H1 (cell line): ENCODE measurements around the gene RIMBP2. TPM values are rescaled to one million over a fixed set of nuclear protein-coding genes. Genes with fewer than 3 reads are reported as not detected.

ENCODE experiments used
- CTCF ChIA-PET: fragments of 300-600 bp; sonication (Branson Sonifier 250); formaldehyde crosslinking; loops from one replicate; lab custom pipeline; 2021; ENCODE audit not compliant: partially characterized antibody; lab: Charles Lee
- POLR2A ChIA-PET: fragments of 300-600 bp; sonication (Branson Sonifier 250); formaldehyde crosslinking; loops from one replicate; lab custom pipeline; 2021; ENCODE audit warnings: inconsistent platforms; ENCODE audit not compliant: partially characterized antibody; lab: Charles Lee
- DNase-seq, 2 experiments: peaks; one replicate each; pipeline versions ENCODE4 v3.0.0 to v3.0.0-alpha.2; 2010 to 2022; ENCODE audit warnings: low spot score in 2 of 2, low read depth in 1 of 2, mixed read lengths in 1 of 2
- FAIRE-seq: peaks from 2 replicates; lab custom pipeline; 2011; peaks lifted over from hg19 to GRCh38; lab: Jason Lieb, UNC
- H2AFZ ChIP-seq: 2 replicates; pipeline ENCODE4 v1.8.1; 2012; ENCODE audit warnings: low read length, inconsistent platforms
- H2AK5ac ChIP-seq: 2 replicates; pipeline ENCODE4 v1.6.1; 2013; ENCODE audit warnings: low read depth, low read length
- H2BK120ac ChIP-seq: replicated peaks from 2 replicates; pipeline ENCODE3; 2013; ENCODE audit warnings: low read depth, low read length, inconsistent platforms
- H2BK12ac ChIP-seq: 2 replicates; pipeline ENCODE4 v1.6.1; 2013; ENCODE audit warnings: low read depth, low read length
- H2BK15ac ChIP-seq: 2 replicates; pipeline ENCODE4 v1.6.1; 2013; ENCODE audit warnings: low read length
- H2BK20ac ChIP-seq: 2 replicates; pipeline ENCODE4 v1.6.1; 2013; ENCODE audit warnings: low read length
- H2BK5ac ChIP-seq: 2 replicates; pipeline ENCODE4 v1.6.1; 2013; ENCODE audit warnings: low read depth, low read length
- H3K14ac ChIP-seq: 2 replicates; pipeline ENCODE4 v1.6.1; 2013; ENCODE audit warnings: inconsistent platforms; ENCODE audit not compliant: insufficient read length
- H3K18ac ChIP-seq: 2 replicates; pipeline ENCODE4 v1.6.1; 2013; ENCODE audit warnings: low read length; ENCODE audit errors: extremely low read depth
- H3K23ac ChIP-seq: 2 replicates; pipeline ENCODE4 v1.6.1; 2013; ENCODE audit warnings: inconsistent platforms; ENCODE audit not compliant: insufficient read length
- H3K23me2 ChIP-seq: 2 replicates; pipeline ENCODE4 v1.6.1; 2013; ENCODE audit warnings: low read depth, low read length
- H3K27ac ChIP-seq: 2 replicates; pipeline ENCODE4 v1.6.1; 2011; ENCODE audit warnings: low read depth, low read length, inconsistent platforms
- H3K27me3 ChIP-seq, 4 experiments: replicated peaks in 1 of 4; 1 replicate in 1 of 4; 2 replicates in 3 of 4; pipeline versions ENCODE4 v1.6.1 to v1.8.1; 2011 to 2013; ENCODE audit warnings: low read length in 3 of 4, mild to moderate bottlenecking in 3 of 4, inconsistent platforms in 2 of 4, mixed read lengths in 2 of 4, moderate library complexity in 1 of 4; ENCODE audit not compliant: control insufficient read depth in 3 of 4, insufficient read depth in 3 of 4; ENCODE audit errors: extremely low read depth in 1 of 4
- H3K36me3 ChIP-seq, 4 experiments: 2 replicates each; pipeline versions ENCODE4 v1.6.1 to v1.8.1; 2011 to 2013; ENCODE audit warnings: mild to moderate bottlenecking in 4 of 4, low read length in 3 of 4, moderate library complexity in 2 of 4, control low read depth in 1 of 4, inconsistent platforms in 1 of 4; ENCODE audit not compliant: insufficient read depth in 4 of 4, control insufficient read depth in 2 of 4
- H3K4ac ChIP-seq: replicated peaks from 2 replicates; pipeline ENCODE3; 2013; ENCODE audit warnings: low read length, low read depth, mixed read lengths, inconsistent platforms; ENCODE audit not compliant: insufficient read length
- H3K4me1 ChIP-seq, 4 experiments: replicated peaks in 1 of 4; 1 replicate in 1 of 4; 2 replicates in 3 of 4; pipeline versions ENCODE4 v1.6.1 to v1.8.1; 2011 to 2013; ENCODE audit warnings: low read length in 3 of 4, inconsistent platforms in 2 of 4, mixed read lengths in 1 of 4; ENCODE audit not compliant: insufficient read depth in 4 of 4, control insufficient read depth in 3 of 4
- H3K4me2 ChIP-seq, 2 experiments: 2 replicates each; pipeline versions ENCODE4 v1.6.1 to v1.8.1; 2011 to 2013; ENCODE audit warnings: low read depth in 2 of 2, low read length in 2 of 2, control low read depth in 1 of 2, inconsistent platforms in 1 of 2, mild to moderate bottlenecking in 1 of 2; ENCODE audit not compliant: insufficient read depth in 1 of 2
- H3K4me3 ChIP-seq, 4 experiments: fragments of 200-600, 300-600 bp in 1 of 4; sonication (generic), shearing (Covaris generic), sonication (Bioruptor Twin) in 1 of 4; 2 replicates each; pipeline versions ENCODE4 v1.5.1 to v1.8.1; 2011 to 2016; ENCODE audit warnings: low read length in 4 of 4, low read depth in 3 of 4, control low read depth in 2 of 4, inconsistent platforms in 2 of 4, mild to moderate bottlenecking in 2 of 4, mixed read lengths in 1 of 4, moderate library complexity in 1 of 4; ENCODE audit not compliant: insufficient read depth in 2 of 4; ENCODE audit errors: extremely low read depth in 1 of 4
- H3K56ac ChIP-seq: replicated peaks from 2 replicates; pipeline ENCODE3; 2013; ENCODE audit warnings: low read depth, mild to moderate bottlenecking, mixed read lengths, low read length, inconsistent platforms; ENCODE audit not compliant: insufficient read length
- H3K79me1 ChIP-seq: 2 replicates; pipeline ENCODE4 v1.6.1; 2013; ENCODE audit warnings: low read depth, low read length, control low read depth
- H3K79me2 ChIP-seq, 2 experiments: 2 replicates each; pipeline versions ENCODE4 v1.6.1 to v1.8.1; 2012 to 2013; ENCODE audit warnings: low read length in 2 of 2, mild to moderate bottlenecking in 2 of 2, inconsistent platforms in 1 of 2; ENCODE audit not compliant: insufficient read depth in 2 of 2, control insufficient read depth in 1 of 2
- H3K9ac ChIP-seq, 4 experiments: replicated peaks in 1 of 4; 1 replicate in 1 of 4; 2 replicates in 3 of 4; pipeline versions ENCODE4 v1.6.1 to v1.8.1; 2011 to 2013; ENCODE audit warnings: low read depth in 3 of 4, low read length in 3 of 4, control low read depth in 2 of 4, mild to moderate bottlenecking in 2 of 4, moderate library complexity in 2 of 4, inconsistent platforms in 1 of 4; ENCODE audit errors: extremely low read depth in 1 of 4
- H3K9me3 ChIP-seq, 2 experiments: 2 replicates each; pipeline versions ENCODE4 v1.6.1 to v1.8.1; 2012 to 2013; ENCODE audit warnings: mild to moderate bottlenecking in 2 of 2, moderate library complexity in 2 of 2, control low read depth in 1 of 2, inconsistent platforms in 1 of 2, low read depth in 1 of 2, low read length in 1 of 2, mixed read lengths in 1 of 2; ENCODE audit not compliant: insufficient read depth in 2 of 2
- H4K20me1 ChIP-seq, 2 experiments: replicated peaks in 1 of 2; 2 replicates each; pipeline versions ENCODE3 to v1.8.1; 2011 to 2013; ENCODE audit warnings: inconsistent platforms in 2 of 2, low read length in 2 of 2, mild to moderate bottlenecking in 1 of 2; ENCODE audit not compliant: insufficient read depth in 2 of 2, control insufficient read depth in 1 of 2
- H4K5ac ChIP-seq: 2 replicates; pipeline ENCODE4 v1.6.1; 2013; ENCODE audit warnings: low read length, low read depth, mixed read lengths, inconsistent platforms; ENCODE audit not compliant: insufficient read length
- H4K8ac ChIP-seq: 2 replicates; pipeline ENCODE4 v1.8.0; 2013; ENCODE audit warnings: mild to moderate bottlenecking, moderate library complexity, low read length, inconsistent platforms; ENCODE audit not compliant: insufficient read depth; ENCODE audit errors: extremely low read depth
- H4K91ac ChIP-seq: replicated peaks from 2 replicates; pipeline ENCODE3; 2013; ENCODE audit warnings: low read length, mixed read lengths, inconsistent platforms; ENCODE audit not compliant: insufficient read length
- CEBPB ChIP-seq: IDR thresholded peaks from 2 replicates; pipeline ENCODE4 v1.6.1; 2012; ENCODE audit warnings: low read depth, low read length
- CTBP2 ChIP-seq: IDR thresholded peaks from 2 replicates; pipeline ENCODE4 v1.7.0; 2011; ENCODE audit warnings: borderline replicate concordance, mild to moderate bottlenecking, moderate library complexity, mixed read lengths, low read length; ENCODE audit not compliant: insufficient read depth, insufficient read length
- GABPA ChIP-seq: IDR thresholded peaks from 2 replicates; pipeline ENCODE4 v1.6.1; 2011; ENCODE audit warnings: mild to moderate bottlenecking, low read length, moderate library complexity, borderline replicate concordance; ENCODE audit not compliant: insufficient read depth
- GTF2F1 ChIP-seq: IDR thresholded peaks from 2 replicates; pipeline ENCODE4 v1.6.1; 2012; ENCODE audit warnings: low read depth, low read length, improper control_type of control experiment, borderline replicate concordance
- MAFK ChIP-seq: IDR thresholded peaks from 2 replicates; pipeline ENCODE4 v1.6.1; 2012; ENCODE audit warnings: low read depth, mild to moderate bottlenecking, improper control_type of control experiment, low read length
- MAX ChIP-seq: IDR thresholded peaks from 2 replicates; pipeline ENCODE4 v1.6.1; 2012; ENCODE audit warnings: inconsistent platforms
- POLR2A ChIP-seq, 2 experiments: IDR thresholded peaks; 1 replicate in 1 of 2; 2 replicates in 1 of 2; pipeline ENCODE4 v1.6.1; 2011; ENCODE audit warnings: low read depth in 2 of 2, low read length in 2 of 2, mild to moderate bottlenecking in 2 of 2; ENCODE audit errors: control extremely low read depth in 1 of 2
- RXRA ChIP-seq: IDR thresholded peaks from 2 replicates; pipeline ENCODE4 v1.6.1; 2011; ENCODE audit warnings: low read depth, mild to moderate bottlenecking, low read length, moderate library complexity; ENCODE audit not compliant: insufficient read depth
- SIN3A ChIP-seq, 2 experiments: IDR thresholded peaks in 1 of 2; conservative IDR thresholded peaks in 1 of 2; 2 replicates each; pipeline ENCODE4 v1.6.1; 2011 to 2012; ENCODE audit warnings: low read length in 2 of 2, improper control_type of control experiment in 1 of 2, low read depth in 1 of 2, mild to moderate bottlenecking in 1 of 2
- USF2 ChIP-seq: IDR thresholded peaks from 2 replicates; pipeline ENCODE4 v1.6.1; 2011; ENCODE audit warnings: low read length, improper control_type of control experiment
- WGBS, 2 experiments: shearing (Covaris generic) in 1 of 2; methylation state at CpG; one replicate each; pipeline versions ENCODE4 v1.1.6 to v1.1.7; 2013 to 2015; ENCODE audit warnings: low lambda C conversion rate in 2 of 2, mixed read lengths in 2 of 2, inconsistent platforms in 1 of 2, low coverage in 1 of 2, missing lambda C conversion rate in 1 of 2; ENCODE audit not compliant: insufficient replicate concordance in 2 of 2, insufficient coverage in 1 of 2, insufficient read length in 1 of 2; ENCODE audit errors: extremely low coverage in 1 of 2, missing lambda C conversion rate in 1 of 2; 5-methylcytosine and 5-hydroxymethylcytosine counted together
- polyA plus RNA-seq, 7 experiments: library from polyadenylated mRNA; depleted of rRNA in 3 of 7; stranded (reverse) in 5 of 7; unstranded in 2 of 7; fragments of >200 nt in 5 of 7; fragments of 200-250 nt in 2 of 7; gene quantifications; 1 replicate in 5 of 7; 2 replicates in 1 of 7; 4 replicates in 1 of 7; pipeline versions ENCODE4 v1.2.1 to v1.2.3, GENCODE V29; 2011 to 2013; ENCODE audit warnings: missing spikeins in 2 of 7, mixed read lengths in 2 of 7
- total RNA-seq: library from RNA; stranded (reverse); fragmentation: NEBNext Ultra II Directional; extraction: Animal tissue kit (Norgen Biotek cat#: 25700); gene quantifications from 2 replicates; pipeline ENCODE4 v1.2.1, GENCODE V29; 2021

RIMBP2 gene
- total and polyA plus RNA-seq, 2 of the 8 experiments (the other 6 are each of a cell fraction or from before 2014, with no cell fraction given), result 0.18 to 0.65 TPM

- Histone ChIP-seq H3K9me3 (no peaks in the 10 kb centered on the region), H3K56ac (no peak overlapping the region), H3K14ac (no peak overlapping the region), H3K4me2 (no peak overlapping the region), H2BK5ac (peak overlapping the region; percentile 13; the same call in 1 of the 2 replicates), H3K27ac (no peak overlapping the region), H3K4ac (no peak overlapping the region), H3K23ac (no peak overlapping the region), H2AK5ac (no peak overlapping the region), H2BK20ac (no peak overlapping the region), H2BK15ac (no peak overlapping the region), H4K20me1 (peaks cover 0 to 4% of the 10 kb centered on the region in 2 experiments), H3K36me3 (no peaks in the 10 kb centered on the region), H4K5ac (no peak overlapping the region), H3K4me3 (no peak overlapping the region), H3K27me3 (peaks cover 0 to 4% (median 0%) of the 10 kb centered on the region in 4 experiments; a peak in 2 of 7 replicates), H3K18ac (no peak overlapping the region), H3K4me1 (peaks cover 0 to 9% (median 3%) of the 10 kb centered on the region in 4 experiments; a peak in 3 of 7 replicates), H3K23me2 (no peaks in the 10 kb centered on the region), H2BK120ac (no peak overlapping the region), H3K9ac (no peak overlapping the region), H2AFZ (no peak overlapping the region), H3K79me1 (no peaks in the 10 kb centered on the region), H2BK12ac (no peak overlapping the region), H4K8ac (no peak overlapping the region), H4K91ac (peak overlapping the region; percentile 55), H3K79me2 (no peaks in the 10 kb centered on the region)
- 80% methylated on average over 15 of the region's 15 CpGs; no CpG with 5 or more reads in 1 of the 2 experiments for WGBS, 2 experiments
- DNase-seq (peak in 1 of 2 experiments; percentile 36), FAIRE-seq (no peak)
- ChIA-PET POLR2A (interaction anchor here (1.0 kb wide), 1 partner anchor 14 kb away, joined by 3 read pairs; no protein-coding TSS in a partner anchor), CTCF (interaction anchor here (1.1 to 1.2 kb wide), 2 partner anchors 41 to 45 kb away, joined by 4 read pairs; no protein-coding TSS in a partner anchor)
- TF ChIP-seq CEBPB (no peak), MAX (no peak), SIN3A (conservative IDR thresholded peaks at IDR 0.05 in 1 of 2, IDR thresholded peaks at IDR 0.05 in 1 of 2; ENCODE audit: low read depth in 1 of 2, low read length in 2 of 2) (no peak), USF2 (no peak), GTF2F1 (no peak), GABPA (no peak), RXRA (no peak), MAFK (no peak), CTBP2 (no peak), POLR2A (IDR thresholded peaks at IDR 0.05; ENCODE audit: control extremely low read depth in 1 of 2, low read depth in 2 of 2, low read length in 2 of 2) (no peak)
Observed at GRCh38 chr12:130706885-130707570, 9.1 kb downstream of the RIMBP2 start.
